Tibial artery (tissue), 4 donors: ENCODE results near the gene ATP10B.
"Not testable (repeated sequence)": the region's sequence is repeated elsewhere in the genome, so short reads cannot be mapped to it uniquely, and the experiment has no call there.

Experiments
- DNase-seq, 2 donors: peaks; one replicate each; pipeline ENCODE4 v3.0.0-alpha.2; 2019
- H3K27ac ChIP-seq, 2 donors: fragments of 200-600 bp; sonication (generic) in 1 of 2; 1 replicate in 1 of 2; 2 replicates in 1 of 2; pipeline ENCODE4 v1.5.1; 2018 to 2019; ENCODE audit warnings: mild to moderate bottlenecking in 1 of 2
- H3K27me3 ChIP-seq, 2 donors: fragments of 200-600 bp; sonication (generic) in 1 of 2; one replicate each; pipeline versions ENCODE4 v1.5.1 to v1.6.0; 2016 to 2019
- H3K36me3 ChIP-seq, 3 donors: fragments of 200-600 bp; sonication (generic) in 2 of 3; one replicate each; pipeline ENCODE4 v1.5.1; 2016 to 2019; ENCODE audit warnings: mild to moderate bottlenecking in 2 of 3
- H3K4me1 ChIP-seq, 4 donors: fragments of 200-600 bp; sonication (generic) in 2 of 4; 1 replicate in 3 of 4; 2 replicates in 1 of 4; pipeline ENCODE4 v1.5.1; 2016 to 2019
- H3K4me3 ChIP-seq, 2 donors: fragments of 200-600 bp; sonication (generic) in 1 of 2; 1 replicate in 1 of 2; 2 replicates in 1 of 2; pipeline ENCODE4 v1.5.1; 2018 to 2019; ENCODE audit warnings: mild to moderate bottlenecking in 2 of 2
- H3K9me3 ChIP-seq, 3 donors: fragments of 200-600 bp; sonication (generic) in 1 of 3; one replicate each; pipeline ENCODE4 v1.5.1; 2016 to 2019
- CTCF ChIP-seq, 2 experiments: fragments of 200-600 bp in 1 of 2; fragments of 450-650 bp in 1 of 2; IDR thresholded peaks; one replicate each; pipeline ENCODE4 v1.5.1; 2017 to 2019; ENCODE audit warnings: antibody characterized with exemption in 2 of 2, mild to moderate bottlenecking in 1 of 2, moderate library complexity in 1 of 2
- intact Hi-C: fragments of 100-400 bp; cut with DNase I; formaldehyde crosslinking; loops from one replicate; pipeline ENCODE4 v1.15.0; 2023; ENCODE audit warnings: low total_unique reads

The ATP10B gene

GRCh38 chr5:160835376-160835775 lies 16.6 kb downstream of the ATP10B start:
- Histone ChIP-seq H3K27ac (no peak overlapping the region), H3K36me3 (no peaks in the 10 kb centered on the region), H3K27me3 (no peaks in the 10 kb centered on the region), H3K4me1 (no peaks in the 10 kb centered on the region), H3K4me3 (no peak overlapping the region), H3K9me3 (peaks cover 0 to 10% (median 8%) of the 10 kb centered on the region in 3 donors)
- intact Hi-C loops = no loop called here
- TF ChIP-seq CTCF (IDR thresholded peaks at IDR 0.05) = no peak
- no peak for DNase-seq

GRCh38 chr5:160833806-160834205 lies 18.2 kb downstream of the ATP10B start:
- Histone ChIP-seq H3K27me3 (no peaks in the 10 kb centered on the region), H3K4me3 (no peak overlapping the region), H3K27ac (no peak overlapping the region), H3K4me1 (no peaks in the 10 kb centered on the region), H3K9me3 (peaks cover 0 to 10% (median 8%) of the 10 kb centered on the region in 3 donors), H3K36me3 (no peaks in the 10 kb centered on the region)
- DNase-seq = no peak
- TF ChIP-seq CTCF (IDR thresholded peaks at IDR 0.05) = no peak
- intact Hi-C loops = no loop called here

- H3K36me3 ChIP-seq = no peaks in the 10 kb centered on the region
- H3K27ac ChIP-seq = no peak overlapping the region
- no peaks in the 10 kb centered on the region for H3K4me1 ChIP-seq
- H3K9me3 ChIP-seq = peaks cover 0 to 10% (median 8%) of the 10 kb centered on the region in 3 donors
- no peak for TF ChIP-seq CTCF (IDR thresholded peaks at IDR 0.05)
- H3K4me3 ChIP-seq = no peak overlapping the region
- intact Hi-C loops = no loop called here
- H3K27me3 ChIP-seq = no peaks in the 10 kb centered on the region
- no peak for DNase-seq
Observed at GRCh38 chr5:160831801-160832200, 20.2 kb downstream of the ATP10B start.

GRCh38 chr5:160824301-160825001 lies 27.6 kb downstream of the ATP10B start:
- DNase-seq = no peak
- Histone ChIP-seq H3K27me3 (no peaks in the 10 kb centered on the region), H3K27ac (no peak overlapping the region), H3K4me1 (no peaks in the 10 kb centered on the region), H3K4me3 (no peak overlapping the region), H3K9me3 (peaks cover 0 to 10% (median 3%) of the 10 kb centered on the region in 3 donors), H3K36me3 (no peaks in the 10 kb centered on the region)
- no peak for TF ChIP-seq CTCF (IDR thresholded peaks at IDR 0.05)
- intact Hi-C loops = no loop called here

- intact Hi-C loops, H3K27me3 ChIP-seq, H3K4me3 ChIP-seq, H3K4me1 ChIP-seq, H3K27ac ChIP-seq, H3K36me3 ChIP-seq, DNase-seq, H3K9me3 ChIP-seq: not testable (repeated sequence)
Observed at GRCh38 chr5:160812996-160813395, 39.0 kb downstream of the ATP10B start.

- no peak for DNase-seq
- no peak overlapping the region for H3K27ac ChIP-seq
- no peaks in the 10 kb centered on the region for H3K36me3 ChIP-seq
- H3K27me3 ChIP-seq = no peaks in the 10 kb centered on the region
- no peaks in the 10 kb centered on the region for H3K4me1 ChIP-seq
- TF ChIP-seq CTCF (IDR thresholded peaks at IDR 0.05) = no peak
- no peak overlapping the region for H3K4me3 ChIP-seq
- intact Hi-C loops = no loop called here
- H3K9me3 ChIP-seq = no peaks in the 10 kb centered on the region
Observed at GRCh38 chr5:160805376-160805775, 46.6 kb downstream of the ATP10B start.
